GM13976 (cell line): ENCODE measurements around the gene PRKG1.

Experiments used
- DNase-seq: peaks from one replicate; pipeline ENCODE4 v3.0.0; 2012; ENCODE audit warnings: low spot score
- in situ Hi-C: fragments of 300-500 bp; cut with MboI; formaldehyde crosslinking; loops from one replicate; pipeline ENCODE4 v1.12.0; 2022; ENCODE audit warnings: low sequenced_read_pairs, mixed read lengths, inconsistent platforms; ENCODE audit not compliant: unreplicated experiment
- TF ChIP-seq, protein P1 (sequence below): IDR thresholded peaks from 2 replicates; pipeline ENCODE4 v1.5.1; 2012; ENCODE audit warnings: borderline replicate concordance, mild to moderate bottlenecking; ENCODE audit not compliant: insufficient read depth; ENCODE audit errors: extremely low read depth, missing control alignments, control extremely low read depth

Gene PRKG1

GRCh38 chr10:52059089-52059488 lies 984.8 kb downstream of the PRKG1 start:
- in situ Hi-C loops = no loop called here
- no peak for DNase-seq
- TF ChIP-seq, protein P1, sequence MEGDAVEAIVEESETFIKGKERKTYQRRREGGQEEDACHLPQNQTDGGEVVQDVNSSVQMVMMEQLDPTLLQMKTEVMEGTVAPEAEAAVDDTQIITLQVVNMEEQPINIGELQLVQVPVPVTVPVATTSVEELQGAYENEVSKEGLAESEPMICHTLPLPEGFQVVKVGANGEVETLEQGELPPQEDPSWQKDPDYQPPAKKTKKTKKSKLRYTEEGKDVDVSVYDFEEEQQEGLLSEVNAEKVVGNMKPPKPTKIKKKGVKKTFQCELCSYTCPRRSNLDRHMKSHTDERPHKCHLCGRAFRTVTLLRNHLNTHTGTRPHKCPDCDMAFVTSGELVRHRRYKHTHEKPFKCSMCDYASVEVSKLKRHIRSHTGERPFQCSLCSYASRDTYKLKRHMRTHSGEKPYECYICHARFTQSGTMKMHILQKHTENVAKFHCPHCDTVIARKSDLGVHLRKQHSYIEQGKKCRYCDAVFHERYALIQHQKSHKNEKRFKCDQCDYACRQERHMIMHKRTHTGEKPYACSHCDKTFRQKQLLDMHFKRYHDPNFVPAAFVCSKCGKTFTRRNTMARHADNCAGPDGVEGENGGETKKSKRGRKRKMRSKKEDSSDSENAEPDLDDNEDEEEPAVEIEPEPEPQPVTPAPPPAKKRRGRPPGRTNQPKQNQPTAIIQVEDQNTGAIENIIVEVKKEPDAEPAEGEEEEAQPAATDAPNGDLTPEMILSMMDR = no peak

DNA sequence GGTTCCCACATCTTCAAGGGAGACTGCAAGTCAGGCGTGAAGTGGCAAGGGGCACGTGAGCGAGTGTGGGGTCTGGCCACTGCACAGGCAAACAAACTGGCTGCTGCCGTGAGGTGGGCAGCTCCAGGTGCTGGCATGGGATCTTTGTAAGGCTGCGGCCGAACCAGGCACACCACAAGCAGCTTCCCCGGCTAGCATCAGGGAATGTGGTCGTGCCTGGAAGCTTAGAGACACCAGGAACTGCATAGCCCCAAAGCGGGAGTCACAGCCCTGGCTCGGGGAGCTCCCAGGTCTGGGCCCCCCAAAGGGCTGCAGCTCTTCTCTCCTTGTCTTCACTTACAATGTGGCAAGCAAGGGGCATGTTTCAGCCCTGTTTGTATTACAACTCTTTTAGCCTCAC lies 988.9 kb downstream of the PRKG1 start:
- in situ Hi-C loops = no loop called here
- TF ChIP-seq, protein P1 = no peak
- no peak for DNase-seq

DNA sequence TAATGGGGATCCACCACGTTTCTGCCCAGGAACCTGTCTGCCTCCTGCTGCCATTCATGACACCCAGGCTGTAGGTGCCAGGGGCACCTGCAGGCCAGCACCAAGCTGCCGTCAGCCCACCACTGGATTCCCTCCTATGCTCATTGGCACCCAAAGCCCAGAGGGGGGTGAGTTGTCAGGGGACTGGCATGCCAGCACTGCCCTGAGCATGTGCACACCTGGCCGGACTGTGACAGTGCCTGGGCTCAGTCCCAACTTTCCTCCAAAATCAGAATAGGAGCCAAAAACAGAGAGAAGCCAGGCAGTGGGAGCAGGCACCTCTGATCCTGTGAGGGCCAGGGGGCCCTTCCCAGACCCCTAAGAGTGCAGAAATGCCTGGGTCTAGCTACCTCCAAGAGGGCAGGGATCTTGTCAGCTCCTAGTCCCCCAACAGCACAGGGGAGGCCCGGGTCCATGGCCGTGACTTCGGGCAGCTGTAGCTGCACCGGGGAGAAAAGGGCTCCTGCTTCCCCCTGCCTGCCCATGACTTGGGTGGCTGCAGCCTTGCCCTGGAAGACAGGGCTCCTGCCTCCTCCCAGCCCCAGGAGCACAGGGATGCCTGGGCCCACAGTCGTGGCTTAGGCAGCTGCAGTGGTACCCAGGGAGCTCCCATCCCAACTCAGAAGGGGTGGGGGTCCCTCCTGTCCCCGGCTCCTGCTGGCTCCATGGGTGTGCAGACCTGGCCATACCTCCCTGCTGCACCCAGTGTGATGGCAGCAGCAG lies 990.0 kb downstream of the PRKG1 start:
- in situ Hi-C loops = no loop called here

DNA sequence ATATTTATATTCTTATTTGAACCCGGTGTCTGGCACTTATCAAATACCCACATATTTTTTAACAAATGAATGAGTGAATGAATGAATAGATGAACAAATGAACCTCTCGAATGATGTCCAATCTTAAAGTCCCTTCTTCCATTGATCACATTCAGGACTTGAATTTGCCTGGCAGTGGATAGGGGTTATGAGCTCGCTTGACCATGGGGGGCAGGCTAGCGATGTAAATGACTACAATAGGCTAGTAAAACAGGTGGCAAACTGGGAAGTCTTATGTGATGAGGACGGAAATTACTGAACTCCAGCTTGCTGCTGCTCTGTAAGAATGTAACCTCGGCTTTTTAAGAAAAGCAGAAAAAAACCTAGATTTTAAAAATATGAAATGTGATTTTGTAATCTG lies 992.1 kb downstream of the PRKG1 start:
- in situ Hi-C loops = no loop called here
- TF ChIP-seq, protein P1 = no peak
- no peak for DNase-seq

More for the DNA sequence above, 990.0 kb downstream of the PRKG1 start:
- no peak for DNase-seq
- TF ChIP-seq, protein P1 = no peak

DNA sequence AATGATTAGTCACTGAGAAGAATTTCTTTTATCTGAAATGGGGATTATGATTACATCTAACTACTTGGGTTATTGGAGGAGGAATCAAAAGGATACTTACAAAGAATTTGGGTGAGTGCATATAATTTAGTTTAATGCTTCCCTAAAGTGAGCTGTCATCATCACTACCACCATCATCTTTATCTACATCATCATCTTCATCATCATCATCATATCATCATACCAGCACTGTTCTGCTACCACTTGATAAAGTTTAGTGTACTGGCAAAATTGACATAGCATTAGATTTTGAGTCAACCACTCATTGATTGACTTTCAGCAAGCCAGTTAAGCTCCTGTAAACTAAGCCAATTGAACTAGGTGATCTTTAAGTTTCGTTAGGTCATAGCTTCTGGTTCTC lies 994.2 kb downstream of the PRKG1 start:
- in situ Hi-C loops = no loop called here
- TF ChIP-seq, protein P1 = no peak
- DNase-seq = no peak

GRCh38 chr10:52071814-52072213 lies 997.5 kb downstream of the PRKG1 start:
- in situ Hi-C loops = no loop called here
- TF ChIP-seq, protein P1 = no peak
- no peak for DNase-seq
